Stimulated activated naive CD8-positive, alpha-beta T cell treated with anti-CD3 and anti-CD28 coated beads, Interleukin-15, Interleukin-2, amounts not matched to agents 100 ng/mL and 50 ng/mL, for 24 hours (primary cell): ENCODE data around the gene DRAP1.

Experiments
- H3K27ac Mint-ChIP-seq: one replicate; pipeline ENCODE4 v1.8.0; 2021; ENCODE audit warnings: mild to moderate bottlenecking, mixed read lengths
- H3K27me3 Mint-ChIP-seq: one replicate; pipeline ENCODE4 v1.8.0; 2021; ENCODE audit warnings: mixed read lengths
- H3K36me3 Mint-ChIP-seq: one replicate; pipeline ENCODE4 v1.8.0; 2021; ENCODE audit warnings: low read depth, mixed read lengths
- H3K4me1 Mint-ChIP-seq: one replicate; pipeline ENCODE4 v1.8.0; 2021; ENCODE audit warnings: low read depth, mixed read lengths
- H3K4me3 Mint-ChIP-seq: one replicate; pipeline ENCODE4 v1.8.0; 2021; ENCODE audit warnings: mild to moderate bottlenecking, mixed read lengths
- H3K9me3 Mint-ChIP-seq: one replicate; pipeline ENCODE4 v1.8.0; 2021; ENCODE audit warnings: mixed read lengths

Gene DRAP1

GRCh38 chr11:65919141-65919572 is at the start of gene DRAP1:
Gene DRAP1, plus strand, starts transcription at chr11:65919426. Its CDS starts 76 bp downstream, at chr11:65919502.
- Mint-ChIP-seq H3K27ac (peak within 1 kb of the TSS; percentile 88), H3K36me3 (peaks cover 20% of the 10 kb centered on the region), H3K27me3 (no peaks in the 10 kb centered on the region), H3K4me1 (peaks cover 56% of the 10 kb centered on the region), H3K4me3 (peak within 1 kb of the TSS; percentile 92), H3K9me3 (no peaks in the 10 kb centered on the region)

GRCh38 chr11:65869643-65870306 is 49.5 kb upstream of the DRAP1 start:
- H3K27me3 Mint-ChIP-seq, result peaks cover 3% of the 10 kb centered on the region
- peaks cover 15% of the 10 kb centered on the region for H3K36me3 Mint-ChIP-seq
- no peak overlapping the region for H3K4me3 Mint-ChIP-seq
- peaks cover 22% of the 10 kb centered on the region for H3K4me1 Mint-ChIP-seq
- no peaks in the 10 kb centered on the region for H3K9me3 Mint-ChIP-seq
- no peak overlapping the region for H3K27ac Mint-ChIP-seq

- H3K27me3 Mint-ChIP-seq, result peaks cover 3% of the 10 kb centered on the region
- peak overlapping the region; percentile 71 for H3K27ac Mint-ChIP-seq
- peaks cover 22% of the 10 kb centered on the region for H3K4me1 Mint-ChIP-seq
- H3K36me3 Mint-ChIP-seq, result peaks cover 11% of the 10 kb centered on the region
- H3K9me3 Mint-ChIP-seq, result no peaks in the 10 kb centered on the region
- H3K4me3 Mint-ChIP-seq, result no peak overlapping the region
Observed at GRCh38 chr11:65870307-65870658, 48.9 kb upstream of the DRAP1 start.

- H3K27ac Mint-ChIP-seq, result peak overlapping the region; percentile 71
- peaks cover 22% of the 10 kb centered on the region for H3K4me1 Mint-ChIP-seq
- no peaks in the 10 kb centered on the region for H3K9me3 Mint-ChIP-seq
- H3K27me3 Mint-ChIP-seq, result peaks cover 3% of the 10 kb centered on the region
- H3K36me3 Mint-ChIP-seq, result peaks cover 9% of the 10 kb centered on the region
- no peak overlapping the region for H3K4me3 Mint-ChIP-seq
Observed at GRCh38 chr11:65870706-65871681, 48.2 kb upstream of the DRAP1 start.

GRCh38 chr11:65871811-65872548 is 47.2 kb upstream of the DRAP1 start:
- peaks cover 3% of the 10 kb centered on the region for H3K27me3 Mint-ChIP-seq
- H3K27ac Mint-ChIP-seq, result no peak overlapping the region
- H3K4me1 Mint-ChIP-seq, result peaks cover 22% of the 10 kb centered on the region
- no peak overlapping the region for H3K4me3 Mint-ChIP-seq
- no peaks in the 10 kb centered on the region for H3K9me3 Mint-ChIP-seq
- H3K36me3 Mint-ChIP-seq, result peaks cover 8% of the 10 kb centered on the region

- Mint-ChIP-seq H3K27me3 (peaks cover 3% of the 10 kb centered on the region), H3K4me1 (peaks cover 29% of the 10 kb centered on the region), H3K27ac (peak within 1 kb of the TSS; percentile 92), H3K4me3 (peak within 1 kb of the TSS; percentile 84), H3K36me3 (peaks cover under 1% of the 10 kb centered on the region), H3K9me3 (no peaks in the 10 kb centered on the region)
Observed at GRCh38 chr11:65872586-65873317, 46.5 kb upstream of the DRAP1 start, which contains the start of gene EFEMP2. Gene EFEMP2, minus strand, starts transcription at chr11:65872800. Its CDS starts 446 bp downstream, at chr11:65872354.

- Mint-ChIP-seq H3K4me3 (peak overlapping the region; percentile 84), H3K9me3 (no peaks in the 10 kb centered on the region), H3K36me3 (no peaks in the 10 kb centered on the region), H3K27ac (peak overlapping the region; percentile 92), H3K4me1 (peaks cover 35% of the 10 kb centered on the region), H3K27me3 (peaks cover 3% of the 10 kb centered on the region)
Observed at GRCh38 chr11:65873318-65874156, 45.7 kb upstream of the DRAP1 start.

GRCh38 chr11:65879617-65880016 is 39.6 kb upstream of the DRAP1 start, which contains the start of gene CTSW:
Gene CTSW, plus strand, starts transcription at chr11:65879837. Its CDS starts 18 bp downstream, at chr11:65879855.
- Mint-ChIP-seq H3K9me3 (no peaks in the 10 kb centered on the region), H3K36me3 (peaks cover 19% of the 10 kb centered on the region), H3K4me1 (peaks cover 48% of the 10 kb centered on the region), H3K4me3 (peak within 1 kb of the TSS; percentile 84), H3K27ac (peak within 1 kb of the TSS; percentile 94), H3K27me3 (no peaks in the 10 kb centered on the region)

GRCh38 chr11:65880027-65880426 is 39.2 kb upstream of the DRAP1 start:
- H3K27me3 Mint-ChIP-seq, result no peaks in the 10 kb centered on the region
- peaks cover 23% of the 10 kb centered on the region for H3K36me3 Mint-ChIP-seq
- peak overlapping the region; percentile 94 for H3K27ac Mint-ChIP-seq
- peak overlapping the region; percentile 84 for H3K4me3 Mint-ChIP-seq
- H3K4me1 Mint-ChIP-seq, result peaks cover 52% of the 10 kb centered on the region
- H3K9me3 Mint-ChIP-seq, result no peaks in the 10 kb centered on the region

GRCh38 chr11:65880844-65881421 is 38.3 kb upstream of the DRAP1 start:
- H3K4me3 Mint-ChIP-seq, result peak overlapping the region; percentile 84
- H3K4me1 Mint-ChIP-seq, result peaks cover 56% of the 10 kb centered on the region
- no peaks in the 10 kb centered on the region for H3K9me3 Mint-ChIP-seq
- peak overlapping the region; percentile 94 for H3K27ac Mint-ChIP-seq
- no peaks in the 10 kb centered on the region for H3K27me3 Mint-ChIP-seq
- peaks cover 25% of the 10 kb centered on the region for H3K36me3 Mint-ChIP-seq

- Mint-ChIP-seq H3K4me1 (peaks cover 65% of the 10 kb centered on the region), H3K27me3 (no peaks in the 10 kb centered on the region), H3K4me3 (peak overlapping the region; percentile 10), H3K27ac (peak overlapping the region; percentile 57), H3K36me3 (peaks cover 32% of the 10 kb centered on the region), H3K9me3 (no peaks in the 10 kb centered on the region)
Observed at GRCh38 chr11:65882120-65883057, 36.8 kb upstream of the DRAP1 start.

GRCh38 chr11:65883058-65883761 is 36.0 kb upstream of the DRAP1 start:
- Mint-ChIP-seq H3K27me3 (no peaks in the 10 kb centered on the region), H3K9me3 (no peaks in the 10 kb centered on the region), H3K4me1 (peaks cover 66% of the 10 kb centered on the region), H3K27ac (no peak overlapping the region), H3K4me3 (no peak overlapping the region), H3K36me3 (peaks cover 32% of the 10 kb centered on the region)
